Hematopoietic multipotent progenitor cell treated with erythropoietin and hydrocortisone succinate and interleukin-3 and kit ligand, for 15 days (in vitro differentiated cells): Measurements from ENCODE around the gene FAM53A.

Experiments
- DNase-seq: peaks from one replicate; pipeline ENCODE4 v3.0.0-alpha.2; 2015; ENCODE audit warnings: low spot score

Gene FAM53A

GRCh38 chr4:1660948-1661677 is 23.0 kb downstream of the FAM53A start:
- DNase-seq = no peak

- DNase-seq = no peak
Observed at GRCh38 chr4:1659104-1660043, 24.7 kb downstream of the FAM53A start.

GRCh38 chr4:1658581-1658980 is 25.5 kb downstream of the FAM53A start:
- no peak for DNase-seq

- DNase-seq = no peak
Observed at GRCh38 chr4:1658146-1658545, 26.0 kb downstream of the FAM53A start.

GRCh38 chr4:1656986-1657385 is 27.1 kb downstream of the FAM53A start:
- no peak for DNase-seq

GRCh38 chr4:1656132-1656531 is 28.0 kb downstream of the FAM53A start:
- no peak for DNase-seq

- DNase-seq = no peak
Observed at GRCh38 chr4:1655676-1656075, 28.4 kb downstream of the FAM53A start.

- no peak for DNase-seq
Observed at GRCh38 chr4:1655081-1655480, 29.0 kb downstream of the FAM53A start.

- DNase-seq = no peak
Observed at GRCh38 chr4:1654216-1654955, 29.7 kb downstream of the FAM53A start.

GRCh38 chr4:1653776-1654175 is 30.3 kb downstream of the FAM53A start:
- no peak for DNase-seq

- DNase-seq = no peak
Observed at GRCh38 chr4:1652088-1652487, 32.0 kb downstream of the FAM53A start.

GRCh38 chr4:1651609-1652008 is 32.5 kb downstream of the FAM53A start:
- DNase-seq = no peak

GRCh38 chr4:1648962-1649361 is 35.2 kb downstream of the FAM53A start:
- DNase-seq = no peak

- no peak for DNase-seq
Observed at GRCh38 chr4:1647432-1647831, 36.7 kb downstream of the FAM53A start.

- DNase-seq = no peak
Observed at GRCh38 chr4:1646690-1647089, 37.4 kb downstream of the FAM53A start.

GRCh38 chr4:1644891-1645657 is 39.0 kb downstream of the FAM53A start:
- no peak for DNase-seq

- no peak for DNase-seq
Observed at GRCh38 chr4:1643971-1644735, 40.0 kb downstream of the FAM53A start.

GRCh38 chr4:1642196-1642951 is 41.7 kb downstream of the FAM53A start:
- no peak for DNase-seq

- DNase-seq = no peak
Observed at GRCh38 chr4:1641671-1642070, 42.4 kb downstream of the FAM53A start.
